SK-N-SH (cell line): ENCODE measurements around the gene MTCL1.

Source experiments
- CTCF ChIP-seq: fragments of 200-600 bp; sonication (generic); IDR thresholded peaks from 2 replicates; pipeline ENCODE4 v1.6.1; 2017; ENCODE audit warnings: antibody characterized with exemption, mild to moderate bottlenecking, moderate library complexity
- POLR2AphosphoS5 ChIP-seq: IDR thresholded peaks from 2 replicates; pipeline ENCODE4 v1.6.1; 2012; ENCODE audit warnings: low read depth, low read length
- RAD21 ChIP-seq: IDR thresholded peaks from 2 replicates; pipeline ENCODE4 v1.6.1; 2012; ENCODE audit warnings: mild to moderate bottlenecking, low read length
- REST ChIP-seq: IDR thresholded peaks from 2 replicates; pipeline ENCODE4 v1.6.1; 2012; ENCODE audit warnings: mild to moderate bottlenecking, low read depth, low read length, moderate library complexity
- YY1 ChIP-seq: IDR thresholded peaks from 2 replicates; pipeline ENCODE4 v1.4.0; 2012; ENCODE audit warnings: low read depth, mild to moderate bottlenecking

- TF ChIP-seq REST (no peak), CTCF (no peak), POLR2AphosphoS5 (no peak), RAD21 (no peak), YY1 (no peak)
Observed at GRCh38 chr18:8866679-8867078, 161.3 kb downstream of the MTCL1 start.
